Osteoblast (primary cell): ENCODE results near the gene HIGD2A. TPM values are rescaled to one million over a fixed set of nuclear protein-coding genes. Genes with fewer than 3 reads are reported as not detected.

ENCODE experiments used
- DNase-seq: peaks from one replicate; pipeline ENCODE4 v3.0.0; 2011; ENCODE audit warnings: low spot score, mixed read lengths; ENCODE audit not compliant: insufficient read length; ENCODE audit errors: missing footprints
- H2AFZ ChIP-seq: 2 replicates; pipeline ENCODE4 v1.6.0; 2011; ENCODE audit warnings: mild to moderate bottlenecking, low read length
- H3K27ac ChIP-seq: 2 replicates; pipeline ENCODE4 v1.5.1; 2011; ENCODE audit warnings: mild to moderate bottlenecking, low read depth, low read length, moderate library complexity
- H3K27me3 ChIP-seq: 2 replicates; pipeline ENCODE4 v1.6.0; 2012; ENCODE audit warnings: mild to moderate bottlenecking, control low read depth, inconsistent platforms, low read length, moderate library complexity; ENCODE audit not compliant: insufficient read depth
- H3K36me3 ChIP-seq: 2 replicates; pipeline ENCODE4 v1.5.1; 2011; ENCODE audit warnings: mild to moderate bottlenecking, low read length, control low read depth, moderate library complexity; ENCODE audit not compliant: insufficient read depth
- H3K4me1 ChIP-seq: 2 replicates; pipeline ENCODE4 v1.5.1; 2011; ENCODE audit warnings: mild to moderate bottlenecking, low read length, control low read depth, moderate library complexity; ENCODE audit not compliant: insufficient read depth
- H3K4me2 ChIP-seq: 2 replicates; pipeline ENCODE4 v1.6.0; 2011; ENCODE audit warnings: mild to moderate bottlenecking, low read length; ENCODE audit not compliant: insufficient read depth
- H3K4me3 ChIP-seq: fragments of 200-600 bp; sonication (generic); 3 replicates; pipeline ENCODE4 v1.5.1; 2012; ENCODE audit warnings: mild to moderate bottlenecking, low read length, inconsistent platforms; ENCODE audit not compliant: insufficient read depth
- H3K79me2 ChIP-seq: 2 replicates; pipeline ENCODE4 v1.6.0; 2012; ENCODE audit warnings: mild to moderate bottlenecking, low read length, control low read depth, inconsistent platforms; ENCODE audit not compliant: insufficient read depth
- H3K9me3 ChIP-seq: 2 replicates; pipeline ENCODE4 v1.5.1; 2011; ENCODE audit warnings: low read depth, low read length, control low read depth
- H4K20me1 ChIP-seq: 2 replicates; pipeline ENCODE4 v1.6.0; 2012; ENCODE audit warnings: mild to moderate bottlenecking, low read length, control low read depth; ENCODE audit not compliant: insufficient read depth
- total RNA-seq: library from RNA; depleted of rRNA; stranded (reverse); fragments of >200 nt; gene quantifications from 2 replicates; pipeline ENCODE4 v1.2.3, GENCODE V29; 2012
- TF ChIP-seq, protein P1 (sequence below): IDR thresholded peaks from 2 replicates; pipeline ENCODE4 v1.5.1; 2011; ENCODE audit warnings: mild to moderate bottlenecking, low read depth, low read length, moderate library complexity; ENCODE audit errors: extremely low read depth

Gene HIGD2A
- total RNA-seq, 1 donor = 34.7 TPM

DNA sequence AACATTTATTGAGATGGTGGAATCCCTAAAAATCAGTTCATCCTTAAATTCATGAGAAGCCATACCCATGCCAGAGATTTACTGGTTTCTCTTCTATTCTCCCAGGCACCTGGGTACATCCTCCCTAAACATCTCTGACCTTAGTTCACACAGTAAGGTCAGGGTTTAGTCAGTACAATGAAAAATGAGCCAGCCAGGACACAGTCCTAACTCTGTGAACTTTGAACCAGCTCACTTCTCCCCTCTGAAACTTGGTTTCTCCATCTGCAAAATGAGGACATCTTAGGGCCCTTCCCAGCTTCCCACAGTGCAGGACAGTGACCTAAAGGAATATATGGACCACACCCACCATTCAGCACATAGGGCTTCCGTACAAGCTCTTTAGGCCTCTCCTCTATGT lies 2.1 kb upstream of the HIGD2A start:
- Histone ChIP-seq H3K4me3 (peak overlapping the region; percentile 19), H3K4me1 (peaks cover 18% of the 10 kb centered on the region), H4K20me1 (peaks cover 13% of the 10 kb centered on the region), H3K27me3 (no peaks in the 10 kb centered on the region), H3K27ac (no peak overlapping the region), H3K36me3 (peaks cover 36% of the 10 kb centered on the region), H2AFZ (no peak overlapping the region), H3K79me2 (peaks cover 39% of the 10 kb centered on the region), H3K9me3 (no peaks in the 10 kb centered on the region), H3K4me2 (peak overlapping the region; percentile 94)
- DNase-seq = no peak
- TF ChIP-seq, protein P1, sequence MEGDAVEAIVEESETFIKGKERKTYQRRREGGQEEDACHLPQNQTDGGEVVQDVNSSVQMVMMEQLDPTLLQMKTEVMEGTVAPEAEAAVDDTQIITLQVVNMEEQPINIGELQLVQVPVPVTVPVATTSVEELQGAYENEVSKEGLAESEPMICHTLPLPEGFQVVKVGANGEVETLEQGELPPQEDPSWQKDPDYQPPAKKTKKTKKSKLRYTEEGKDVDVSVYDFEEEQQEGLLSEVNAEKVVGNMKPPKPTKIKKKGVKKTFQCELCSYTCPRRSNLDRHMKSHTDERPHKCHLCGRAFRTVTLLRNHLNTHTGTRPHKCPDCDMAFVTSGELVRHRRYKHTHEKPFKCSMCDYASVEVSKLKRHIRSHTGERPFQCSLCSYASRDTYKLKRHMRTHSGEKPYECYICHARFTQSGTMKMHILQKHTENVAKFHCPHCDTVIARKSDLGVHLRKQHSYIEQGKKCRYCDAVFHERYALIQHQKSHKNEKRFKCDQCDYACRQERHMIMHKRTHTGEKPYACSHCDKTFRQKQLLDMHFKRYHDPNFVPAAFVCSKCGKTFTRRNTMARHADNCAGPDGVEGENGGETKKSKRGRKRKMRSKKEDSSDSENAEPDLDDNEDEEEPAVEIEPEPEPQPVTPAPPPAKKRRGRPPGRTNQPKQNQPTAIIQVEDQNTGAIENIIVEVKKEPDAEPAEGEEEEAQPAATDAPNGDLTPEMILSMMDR = no peak

DNA sequence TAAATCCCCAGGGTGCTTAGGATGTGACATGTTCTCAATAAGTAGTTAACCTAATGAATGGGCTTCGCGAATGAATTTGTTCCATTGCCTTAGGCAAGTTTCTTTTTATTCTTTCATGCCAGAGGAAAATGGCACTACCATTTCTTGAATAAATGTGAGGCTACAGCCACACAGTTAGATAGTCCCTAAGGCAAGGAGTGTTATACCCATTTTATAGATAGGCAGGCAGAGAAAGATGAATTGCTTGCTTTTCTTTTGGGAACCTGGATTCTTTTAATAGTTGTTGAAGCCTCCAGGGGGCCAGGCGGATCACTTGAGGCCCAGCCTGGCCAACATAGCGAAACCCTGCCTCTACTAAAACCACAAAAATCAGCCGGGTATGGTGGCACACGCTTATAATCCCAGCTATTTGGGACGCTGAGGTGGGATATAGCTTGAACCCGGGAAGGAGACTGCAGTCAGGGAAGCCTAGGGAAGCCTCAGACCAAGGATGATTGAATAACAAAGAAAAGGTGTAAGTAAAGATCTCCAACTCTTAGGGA lies 1.1 kb upstream of the HIGD2A start:
- TF ChIP-seq, protein P1 = peak; percentile 10
- peaks cover 18% of the 10 kb centered on the region for H3K4me1 ChIP-seq
- peak overlapping the region; percentile 90 for H3K4me3 ChIP-seq
- H4K20me1 ChIP-seq = peaks cover 13% of the 10 kb centered on the region
- no peak for DNase-seq
- peaks cover 39% of the 10 kb centered on the region for H3K79me2 ChIP-seq
- H3K27ac ChIP-seq = peak overlapping the region; percentile 83
- no peaks in the 10 kb centered on the region for H3K27me3 ChIP-seq
- H2AFZ ChIP-seq = no peak overlapping the region
- peaks cover 35% of the 10 kb centered on the region for H3K36me3 ChIP-seq
- H3K9me3 ChIP-seq = no peaks in the 10 kb centered on the region
- H3K4me2 ChIP-seq = peak overlapping the region; percentile 94

DNA sequence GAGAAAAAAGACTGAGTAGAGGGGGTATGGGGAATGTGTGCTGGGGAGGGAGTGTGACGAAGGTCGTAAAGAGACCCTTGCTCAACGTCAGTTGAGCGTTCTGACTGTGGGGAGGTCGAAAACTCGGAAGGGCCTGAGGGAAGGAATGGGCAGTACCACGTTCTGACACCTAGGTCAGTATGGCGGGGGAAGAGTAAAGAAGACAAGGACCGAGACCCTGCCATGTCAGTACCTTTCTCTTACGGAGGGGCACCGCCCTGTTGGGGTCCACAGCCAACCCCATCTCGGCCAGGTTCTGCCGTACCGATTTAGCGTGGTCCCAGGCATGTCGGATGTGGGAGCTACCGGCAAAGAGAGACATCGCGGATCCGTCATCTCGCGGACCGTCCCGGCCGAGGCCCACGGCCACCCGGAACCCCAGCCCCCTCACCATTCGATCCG lies 528 bp upstream of the HIGD2A start:
- H3K36me3 ChIP-seq = peaks cover 39% of the 10 kb centered on the region
- H3K27me3 ChIP-seq = no peaks in the 10 kb centered on the region
- peaks cover 39% of the 10 kb centered on the region for H3K79me2 ChIP-seq
- peak overlapping the region; percentile 94 for H3K4me2 ChIP-seq
- H2AFZ ChIP-seq = peak overlapping the region; percentile 97
- H4K20me1 ChIP-seq = peaks cover 13% of the 10 kb centered on the region
- peak overlapping the region; percentile 90 for H3K4me3 ChIP-seq
- peaks cover 18% of the 10 kb centered on the region for H3K4me1 ChIP-seq
- TF ChIP-seq, protein P1 = no peak
- H3K9me3 ChIP-seq = no peaks in the 10 kb centered on the region
- peak overlapping the region; percentile 83 for H3K27ac ChIP-seq
- no peak for DNase-seq

DNA sequence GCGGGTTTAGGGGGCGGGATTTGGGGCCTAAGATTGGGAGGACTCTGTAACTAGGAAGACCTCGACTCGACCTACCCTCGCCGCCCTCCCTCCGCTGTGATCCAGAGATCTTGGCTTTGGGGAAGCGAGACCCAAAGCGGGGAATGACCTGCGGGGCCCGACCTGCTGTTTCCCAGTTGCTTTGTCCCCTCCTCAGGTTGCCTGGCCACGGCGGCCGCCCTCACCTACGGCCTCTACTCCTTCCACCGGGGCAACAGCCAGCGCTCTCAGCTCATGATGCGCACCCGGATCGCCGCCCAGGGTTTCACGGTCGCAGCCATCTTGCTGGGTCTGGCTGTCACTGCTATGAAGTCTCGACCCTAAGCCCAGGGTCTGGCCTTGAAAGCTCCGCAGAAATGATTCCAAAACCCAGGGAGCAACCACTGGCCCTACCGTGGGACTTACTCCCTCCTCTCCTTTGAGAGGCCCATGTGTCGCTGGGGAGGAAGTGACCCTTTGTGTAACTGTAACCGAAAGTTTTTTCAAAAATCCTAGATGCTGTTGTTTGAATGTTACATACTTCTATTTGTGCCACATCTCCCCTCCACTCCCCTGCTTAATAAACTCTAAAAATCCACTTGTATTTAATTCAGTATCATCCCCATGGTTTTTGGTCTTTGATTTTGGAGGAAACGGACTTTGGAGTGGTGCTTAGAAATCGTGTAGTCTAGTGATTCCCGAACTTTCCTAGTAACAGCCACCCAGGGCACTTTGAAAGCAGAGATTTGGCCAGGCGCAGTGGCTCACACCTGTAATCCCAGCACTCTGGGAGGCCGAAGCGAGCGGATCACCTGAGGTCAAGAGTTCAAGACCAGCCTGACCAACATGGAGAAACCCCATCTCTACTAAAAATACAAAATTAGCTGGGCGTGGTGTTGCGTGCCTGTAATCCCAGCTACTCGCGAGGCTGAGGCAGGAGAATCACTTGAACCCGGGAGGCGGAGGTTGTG lies 878 bp downstream of the HIGD2A start:
- Histone ChIP-seq H3K4me1 (peaks cover 18% of the 10 kb centered on the region), H3K36me3 (peaks cover 34% of the 10 kb centered on the region), H3K79me2 (peaks cover 39% of the 10 kb centered on the region), H3K4me2 (peak overlapping the region; percentile 94), H4K20me1 (peaks cover 13% of the 10 kb centered on the region), H3K27ac (peak overlapping the region; percentile 83), H3K9me3 (no peaks in the 10 kb centered on the region), H3K27me3 (no peaks in the 10 kb centered on the region), H3K4me3 (peak overlapping the region; percentile 90), H2AFZ (peak overlapping the region; percentile 93)
- TF ChIP-seq, protein P1 = no peak
- DNase-seq = peak; percentile 90
